ENCODE results near the gene FYN.

FYN gene

GRCh38 chr6:111720931-111721496 is 152.2 kb downstream of the FYN start:
- no peak for DNase-seq

GRCh38 chr6:111718990-111719389 is 154.3 kb downstream of the FYN start:
- no peak for DNase-seq

DNA sequence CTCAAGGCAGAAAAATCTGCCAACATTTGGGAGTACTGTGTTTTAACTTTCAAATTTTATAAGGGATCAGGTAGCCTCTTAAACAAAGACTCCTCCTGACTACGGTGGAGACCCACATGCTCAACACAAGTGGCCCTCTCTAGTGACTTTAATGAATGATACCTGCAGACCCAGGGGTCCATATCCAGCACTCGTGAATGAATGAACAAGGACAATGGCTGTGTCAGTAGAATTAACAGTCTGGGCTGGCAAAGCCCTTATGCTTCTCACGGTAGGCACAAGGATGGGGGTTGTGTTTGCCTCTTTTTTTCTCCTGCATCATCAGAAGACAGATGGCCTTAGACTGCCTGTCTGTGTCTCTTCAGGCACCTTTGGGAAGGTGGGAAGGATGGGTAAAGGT is 154.9 kb downstream of the FYN start:
- DNase-seq: no peak

DNA sequence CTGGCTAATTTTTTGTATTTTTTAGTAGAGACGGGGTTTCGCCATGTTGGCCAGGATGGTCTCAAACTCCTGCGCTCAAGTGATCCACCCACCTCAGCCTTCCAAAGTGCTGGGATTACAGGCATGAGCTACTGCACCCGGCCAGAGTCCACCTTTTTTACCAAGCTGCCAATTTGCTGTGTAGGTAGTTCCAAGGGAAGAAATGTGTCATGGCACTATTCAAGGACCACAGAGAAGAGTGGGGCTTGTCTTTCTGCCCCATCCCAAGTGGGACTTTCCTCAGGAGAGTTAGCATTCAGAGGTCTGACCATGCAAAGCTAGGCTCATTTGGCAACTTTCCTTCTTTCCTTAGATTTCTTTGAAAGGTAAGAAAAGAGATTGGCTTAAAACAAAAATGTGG is 155.6 kb downstream of the FYN start:
- DNase-seq: no peak

GRCh38 chr6:111716325-111716724 is 156.9 kb downstream of the FYN start:
- DNase-seq: no peak

DNA sequence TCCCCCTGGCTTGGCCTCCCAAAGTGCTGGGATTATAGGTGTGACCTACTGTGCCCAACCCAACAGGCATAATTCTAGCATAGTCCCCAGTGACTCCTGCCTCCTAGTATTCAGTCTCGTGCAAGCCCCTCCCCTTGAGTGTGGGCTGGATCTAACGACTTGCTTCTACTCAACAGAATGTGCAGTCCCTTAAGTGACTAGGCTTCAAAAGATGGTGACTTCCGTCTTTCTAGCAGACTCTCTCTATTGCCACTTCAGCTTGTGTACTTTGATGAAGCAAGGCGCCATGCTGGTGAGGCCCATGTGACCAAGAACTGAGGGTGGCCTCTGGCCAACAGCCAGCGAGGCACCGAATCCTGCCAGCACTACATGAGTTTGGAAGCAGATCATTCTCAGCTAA is 157.9 kb downstream of the FYN start:
- no peak for DNase-seq

- no peak for DNase-seq
Observed at GRCh38 chr6:111714416-111715270, 158.6 kb downstream of the FYN start.

DNA sequence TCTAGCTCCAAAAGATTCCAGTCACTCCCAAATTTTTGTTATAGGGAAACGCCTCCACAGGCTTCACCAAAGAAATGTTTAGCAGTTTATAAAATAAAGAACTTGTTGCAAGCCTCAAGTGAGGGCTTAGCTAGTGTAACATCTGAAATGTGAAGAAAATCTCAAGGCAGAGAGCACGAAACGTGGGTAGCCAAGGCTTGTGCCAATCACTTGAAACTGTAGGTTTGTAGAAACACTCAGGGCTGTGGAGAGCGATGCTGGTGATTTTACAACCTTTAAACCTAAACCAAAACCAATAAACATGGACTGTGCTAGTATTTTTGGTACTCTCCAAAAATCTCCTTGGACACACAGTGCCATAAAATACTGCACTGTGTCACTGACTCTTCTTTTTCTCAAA is 159.4 kb downstream of the FYN start:
- no peak for DNase-seq

DNA sequence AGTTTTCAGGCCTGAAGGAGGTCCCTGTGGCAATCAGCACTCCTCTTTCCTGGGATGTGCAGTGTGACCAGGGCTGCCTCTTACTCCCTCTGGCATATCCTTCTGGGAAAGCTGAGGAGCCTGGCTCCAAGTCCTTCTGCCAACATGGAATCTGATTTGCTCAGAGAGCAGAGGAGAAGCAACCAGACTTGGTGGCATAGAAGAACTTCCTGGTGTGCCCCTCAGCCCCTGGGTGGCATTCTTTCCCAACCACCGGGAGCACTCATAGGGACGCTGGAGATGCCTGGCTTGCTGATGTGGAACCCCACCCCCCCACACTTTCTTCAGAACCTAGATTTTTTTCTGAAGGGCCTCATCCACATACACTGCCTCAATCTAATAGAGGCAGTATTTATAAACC is 160.0 kb downstream of the FYN start:
- DNase-seq: no peak

GRCh38 chr6:111711984-111712752 is 161.1 kb downstream of the FYN start:
- DNase-seq: no peak

- DNase-seq: no peak
Observed at GRCh38 chr6:111711476-111711875, 161.8 kb downstream of the FYN start.

DNA sequence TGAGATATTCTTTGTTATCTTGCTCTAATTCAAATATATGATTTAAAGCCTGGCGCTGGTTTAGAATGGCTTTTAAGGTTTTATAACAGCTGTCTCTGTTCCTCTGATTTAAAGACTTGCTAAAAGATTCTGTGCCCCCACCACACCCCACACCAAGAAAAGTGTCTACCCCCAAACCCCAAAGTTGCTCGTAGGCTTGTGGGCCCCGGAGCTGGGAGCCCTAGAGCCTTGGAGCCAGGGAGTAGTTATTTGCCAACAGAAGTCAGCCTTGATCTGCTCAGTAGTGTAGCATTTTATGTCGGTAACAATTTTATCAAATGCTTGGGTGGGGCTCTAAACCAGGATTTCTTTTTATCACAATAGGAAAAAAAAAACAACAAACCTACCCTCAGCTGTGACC is 162.3 kb downstream of the FYN start:
- DNase-seq: no peak

- no peak for DNase-seq
Observed at GRCh38 chr6:111710439-111710838, 162.8 kb downstream of the FYN start.

- peak; percentile 82 for DNase-seq
Observed at GRCh38 chr6:111709615-111710398, 163.4 kb downstream of the FYN start.

DNA sequence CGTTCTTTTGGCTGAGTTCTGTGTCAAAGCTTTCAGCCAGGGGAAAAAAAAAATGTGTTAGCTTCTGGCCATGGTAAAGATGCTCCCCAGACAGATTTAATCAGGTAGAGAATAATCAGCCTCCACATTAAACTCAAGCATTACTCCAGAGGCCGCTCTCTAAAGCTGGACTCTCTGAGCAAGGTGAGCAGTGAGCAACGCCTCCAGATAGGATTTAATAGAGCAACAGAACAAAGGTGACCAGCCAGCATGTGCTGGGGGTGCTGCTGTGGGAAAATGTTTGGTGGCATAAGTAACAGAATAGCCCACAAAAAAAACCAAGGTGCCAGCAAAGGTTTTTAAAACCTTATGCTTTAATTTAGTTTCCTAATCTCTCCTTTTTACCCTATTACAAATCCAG is 164.1 kb downstream of the FYN start:
- DNase-seq: no peak

DNA sequence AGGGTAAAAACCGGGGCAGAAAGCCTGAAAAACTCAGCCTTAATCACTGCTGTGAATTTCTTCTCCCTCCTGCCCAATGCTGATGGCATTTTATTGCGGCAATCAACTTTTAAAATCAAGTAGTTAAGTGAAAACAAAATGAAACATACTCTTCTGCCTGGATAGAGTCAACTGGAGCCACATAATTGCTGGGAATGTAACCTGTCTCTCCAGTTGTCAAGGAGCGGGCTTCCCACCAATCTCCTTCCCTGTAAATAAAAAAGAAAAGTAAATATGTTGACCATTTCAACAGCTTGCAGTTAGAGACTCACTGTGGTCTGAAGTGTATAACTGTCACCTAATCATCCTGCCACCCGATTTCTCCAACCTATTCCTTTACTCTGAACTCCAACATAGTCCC is 165.5 kb downstream of the FYN start:
- no peak for DNase-seq

DNA sequence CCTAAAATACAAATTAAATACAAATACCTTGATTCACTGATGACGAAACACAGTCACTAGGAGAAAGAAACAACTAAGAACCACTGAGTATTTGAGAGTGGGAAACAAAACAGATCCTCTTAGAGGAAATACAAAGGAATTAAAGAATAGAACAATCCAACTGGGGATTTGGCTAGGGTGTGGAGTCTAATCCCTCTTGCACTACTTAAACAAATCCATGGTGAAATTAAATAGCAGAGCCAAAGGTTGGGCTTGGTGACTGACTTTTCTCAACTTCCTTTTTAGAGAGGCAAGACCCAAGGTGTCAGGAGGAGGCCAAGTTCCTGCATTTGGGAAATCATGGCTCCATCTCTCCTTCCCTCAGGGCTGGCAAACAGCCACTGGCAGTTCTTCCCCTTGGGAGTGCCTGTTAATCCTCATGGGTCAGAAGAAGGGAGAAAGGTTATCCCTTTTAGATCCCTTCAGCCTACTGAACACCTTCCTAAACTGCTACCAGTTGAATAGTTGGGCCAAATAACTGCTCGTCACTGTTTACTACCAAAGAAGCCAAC is 166.3 kb downstream of the FYN start:
- DNase-seq: no peak

DNA sequence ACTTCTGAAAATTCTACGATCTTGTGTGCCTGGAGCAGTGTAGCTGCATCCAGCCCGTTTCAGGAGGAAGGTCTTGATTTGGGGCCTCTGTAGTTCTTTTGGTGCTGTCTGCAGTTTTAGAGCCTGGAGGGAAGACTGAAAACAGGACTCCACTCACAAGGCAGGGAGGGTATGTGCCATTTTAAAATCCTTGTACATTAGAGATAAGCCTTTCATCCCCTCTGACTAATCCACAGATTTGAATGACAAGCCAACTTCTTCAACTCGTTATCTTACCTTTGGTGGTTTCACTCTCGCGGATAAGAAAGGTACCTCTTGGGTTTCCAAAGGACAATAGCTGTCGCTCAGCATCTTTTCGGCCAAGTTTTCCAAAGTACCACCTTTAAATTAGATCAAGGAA is 169.5 kb downstream of the FYN start:
- no peak for DNase-seq

GRCh38 chr6:111702268-111702667 is 171.0 kb downstream of the FYN start:
- no peak for DNase-seq

DNA sequence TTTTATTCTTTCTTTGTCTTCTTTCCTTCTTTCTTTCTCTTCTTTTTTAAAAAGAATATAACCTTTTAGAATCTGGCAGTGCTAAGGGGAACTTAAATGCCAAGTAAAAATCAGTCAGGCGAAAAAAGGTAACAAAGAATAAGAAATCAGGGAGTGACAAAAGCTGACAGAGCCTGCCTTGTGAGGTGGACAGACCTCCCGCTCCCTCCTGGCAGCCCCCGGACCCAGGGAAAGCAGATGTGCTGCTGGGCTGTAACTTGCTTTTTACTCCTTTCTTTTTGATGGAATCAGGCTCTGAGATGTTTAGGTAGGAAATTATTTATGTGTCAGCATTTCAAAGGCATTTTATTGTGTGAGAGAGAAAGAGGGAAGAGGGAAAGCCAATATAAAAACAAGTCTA is 172.1 kb downstream of the FYN start:
- no peak for DNase-seq

DNA sequence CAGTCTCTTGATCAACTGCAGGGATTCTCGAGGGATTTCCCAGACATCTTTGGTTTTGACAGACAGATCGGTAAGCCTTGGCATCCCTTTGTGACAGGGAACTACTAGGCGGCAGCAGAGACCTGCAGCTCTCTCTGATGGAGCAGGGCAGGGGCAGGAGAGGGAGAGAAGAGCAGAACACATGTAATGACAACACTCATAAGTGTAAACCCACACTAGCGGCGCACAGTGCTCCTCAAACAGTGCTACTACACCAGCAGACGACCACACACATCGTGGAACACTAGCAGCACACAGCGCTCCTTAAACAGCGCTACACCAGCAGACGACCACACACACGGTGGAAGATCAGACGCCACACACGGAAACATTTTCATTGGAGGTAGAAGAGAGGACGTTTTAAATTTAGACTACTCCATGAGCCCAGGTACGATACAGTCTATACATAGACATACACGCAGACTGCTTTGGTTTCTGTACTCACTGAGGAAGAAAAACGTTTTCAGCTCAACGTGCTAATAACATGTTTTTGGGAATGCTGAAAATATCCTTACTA is 173.0 kb downstream of the FYN start:
- DNase-seq: no peak

DNA sequence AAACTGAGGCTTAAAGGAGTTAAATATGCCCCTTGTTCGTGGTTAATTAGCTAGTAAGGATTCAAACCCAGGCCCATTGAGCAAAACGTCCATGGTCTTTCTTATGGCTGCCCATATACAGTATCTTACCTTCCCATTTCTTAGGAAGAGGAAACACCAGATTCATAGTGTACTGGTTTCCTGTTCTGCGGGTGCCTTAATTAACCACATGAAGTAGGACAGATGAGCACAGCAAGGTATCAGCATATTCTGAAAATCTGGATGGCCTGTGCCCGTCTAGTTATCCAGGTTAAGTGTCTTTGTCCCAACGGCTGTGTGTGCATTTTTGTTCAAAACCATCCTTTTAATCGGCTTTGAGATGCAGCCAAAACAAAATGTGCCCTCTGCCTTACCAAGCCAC is 174.1 kb downstream of the FYN start:
- DNase-seq: no peak

GRCh38 chr6:111696814-111697213 is 176.4 kb downstream of the FYN start:
- DNase-seq: no peak

Measured in hematopoietic multipotent progenitor cell treated with erythropoietin and hydrocortisone succinate and interleukin-3 and kit ligand, for 8 days (in vitro differentiated cells).